ENCODE measurements around the gene ARL1. TPM values are rescaled to one million over a fixed set of nuclear protein-coding genes. Genes with fewer than 3 reads are reported as not detected.

Gene ARL1
- total and polyA plus RNA-seq, 10 of the 15 experiments (the other 5 are each of a cell fraction or from before 2014, with no cell fraction given) = 28.5 to 95.0 (median 65.7) TPM

DNA sequence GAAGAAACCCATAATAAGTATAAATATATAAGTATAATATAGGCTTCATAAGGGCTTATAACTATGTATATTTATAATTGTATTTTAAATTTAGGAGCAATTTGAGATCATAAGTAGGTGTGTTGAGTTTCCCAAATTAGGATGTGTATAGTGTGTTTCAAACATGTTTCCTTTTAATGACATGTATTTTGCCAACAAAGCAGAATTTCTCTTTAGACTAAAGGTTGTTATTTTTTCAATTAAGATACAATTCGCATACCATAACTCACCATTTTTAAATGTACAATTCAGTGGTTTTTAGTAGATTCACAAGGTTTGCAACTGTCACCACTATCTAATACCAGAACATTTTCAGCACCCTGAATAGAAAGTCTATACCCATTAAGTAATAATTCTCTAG is 7.7 kb upstream of the ARL1 start:
- H3K4me1 ChIP-seq (ENCODE audit: control insufficient read depth, insufficient read depth, low read length) = no peaks in the 10 kb centered on the region
- in situ Hi-C loops (cut with MboI) = loop anchor here (5.0 kb wide), 1 partner anchor 422 kb away; no protein-coding TSS in a partner anchor
- no peaks in the 10 kb centered on the region for H3K9me3 ChIP-seq (replicated peaks; ENCODE audit: control insufficient read depth, insufficient read depth, low read length)
- no peaks in the 10 kb centered on the region for H4K20me1 ChIP-seq (ENCODE audit: control insufficient read depth, insufficient read depth)
- SMC1A ChIA-PET (ENCODE audit: uncharacterized antibody, unreplicated experiment) = interaction anchor here (0.6 to 1.5 kb wide), 20 partner anchors 10 to 903 kb away, joined by 3 to 12 read pairs (median 3); partner anchors contain the start of gene GNPTAB
- no peak overlapping the region for H3K4me2 ChIP-seq (ENCODE audit: control insufficient read depth, insufficient read depth)
- no peaks in the 10 kb centered on the region for H3K79me2 ChIP-seq (ENCODE audit: control insufficient read depth, insufficient read depth, low read length)
- intact Hi-C loops (cut with micrococcal nuclease; ENCODE audit: unreplicated experiment) = loop anchor here (2.0 kb wide), 2 partner anchors 344 to 416 kb away; partner anchors contain the start of gene GNPTAB
- no peak overlapping the region for H2AFZ ChIP-seq (ENCODE audit: control insufficient read depth, low read depth, low read length)
- no TSS peak for BruUV-seq (replicated peaks)
- RAD21 ChIA-PET (ENCODE audit: unreplicated experiment) = interaction anchor here (0.7 to 1.5 kb wide), 8 partner anchors 68 to 462 kb away, joined by 3 to 12 read pairs (median 4); partner anchors contain the start of gene DRAM1
- H3K4me3 ChIP-seq = no peak overlapping the region
- WGBS (ENCODE audit: insufficient coverage, insufficient replicate concordance, low lambda C conversion rate, missing lambda C conversion rate) = 96% methylated on average over 1 of the region's 1 CpG
- no peak overlapping the region for H3K9ac ChIP-seq (ENCODE audit: control insufficient read depth, insufficient read depth, low read length)
- no peaks in the 10 kb centered on the region for H3K36me3 ChIP-seq (ENCODE audit: control insufficient read depth in 2 of 2, insufficient read depth in 2 of 2, low read length in 1 of 2)
- H3K27ac ChIP-seq (ENCODE audit: control insufficient read depth, insufficient read depth) = no peak overlapping the region
- CTCF ChIA-PET = interaction anchor here (0.6 to 1.2 kb wide), 33 partner anchors 9 to 1464 kb away, joined by 3 to 17 read pairs (median 3); partner anchors contain the start of genes GNPTAB and UTP20
- no peak for ATAC-seq
- H3K27me3 ChIP-seq (replicated peaks in 1 of 2; ENCODE audit: control insufficient read depth in 2 of 2, insufficient read depth in 2 of 2, low read length in 1 of 2) = no peaks in the 10 kb centered on the region
- TF ChIP-seq RB1 (IDR thresholded peaks at IDR 0.05; ENCODE audit: borderline replicate concordance) (no peak), CBFB (IDR thresholded peaks at IDR 0.05; ENCODE audit: low read depth) (no peak)
- TF ChIP-seq, protein P1, sequence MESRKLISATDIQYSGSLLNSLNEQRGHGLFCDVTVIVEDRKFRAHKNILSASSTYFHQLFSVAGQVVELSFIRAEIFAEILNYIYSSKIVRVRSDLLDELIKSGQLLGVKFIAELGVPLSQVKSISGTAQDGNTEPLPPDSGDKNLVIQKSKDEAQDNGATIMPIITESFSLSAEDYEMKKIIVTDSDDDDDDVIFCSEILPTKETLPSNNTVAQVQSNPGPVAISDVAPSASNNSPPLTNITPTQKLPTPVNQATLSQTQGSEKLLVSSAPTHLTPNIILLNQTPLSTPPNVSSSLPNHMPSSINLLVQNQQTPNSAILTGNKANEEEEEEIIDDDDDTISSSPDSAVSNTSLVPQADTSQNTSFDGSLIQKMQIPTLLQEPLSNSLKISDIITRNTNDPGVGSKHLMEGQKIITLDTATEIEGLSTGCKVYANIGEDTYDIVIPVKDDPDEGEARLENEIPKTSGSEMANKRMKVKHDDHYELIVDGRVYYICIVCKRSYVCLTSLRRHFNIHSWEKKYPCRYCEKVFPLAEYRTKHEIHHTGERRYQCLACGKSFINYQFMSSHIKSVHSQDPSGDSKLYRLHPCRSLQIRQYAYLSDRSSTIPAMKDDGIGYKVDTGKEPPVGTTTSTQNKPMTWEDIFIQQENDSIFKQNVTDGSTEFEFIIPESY (IDR thresholded peaks at IDR 0.05) = no peak
- TF ChIP-seq, protein P2, sequence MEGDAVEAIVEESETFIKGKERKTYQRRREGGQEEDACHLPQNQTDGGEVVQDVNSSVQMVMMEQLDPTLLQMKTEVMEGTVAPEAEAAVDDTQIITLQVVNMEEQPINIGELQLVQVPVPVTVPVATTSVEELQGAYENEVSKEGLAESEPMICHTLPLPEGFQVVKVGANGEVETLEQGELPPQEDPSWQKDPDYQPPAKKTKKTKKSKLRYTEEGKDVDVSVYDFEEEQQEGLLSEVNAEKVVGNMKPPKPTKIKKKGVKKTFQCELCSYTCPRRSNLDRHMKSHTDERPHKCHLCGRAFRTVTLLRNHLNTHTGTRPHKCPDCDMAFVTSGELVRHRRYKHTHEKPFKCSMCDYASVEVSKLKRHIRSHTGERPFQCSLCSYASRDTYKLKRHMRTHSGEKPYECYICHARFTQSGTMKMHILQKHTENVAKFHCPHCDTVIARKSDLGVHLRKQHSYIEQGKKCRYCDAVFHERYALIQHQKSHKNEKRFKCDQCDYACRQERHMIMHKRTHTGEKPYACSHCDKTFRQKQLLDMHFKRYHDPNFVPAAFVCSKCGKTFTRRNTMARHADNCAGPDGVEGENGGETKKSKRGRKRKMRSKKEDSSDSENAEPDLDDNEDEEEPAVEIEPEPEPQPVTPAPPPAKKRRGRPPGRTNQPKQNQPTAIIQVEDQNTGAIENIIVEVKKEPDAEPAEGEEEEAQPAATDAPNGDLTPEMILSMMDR (IDR thresholded peaks at IDR 0.05 in 2 of 3, conservative IDR thresholded peaks at IDR 0.05 in 1 of 3; ENCODE audit: control insufficient read depth in 2 of 3, extremely low read depth in 1 of 3, insufficient read depth in 1 of 3, low read depth in 3 of 3, low read length in 3 of 3) = no peak
- POLR2A ChIA-PET = no interaction called here
- no peak for DNase-seq (ENCODE audit: low read depth, low spot score)
- FAIRE-seq = no peak

All from GM12878 (cell line).